T-cell (primary cell): ENCODE measurements around the gene IFT52. TPM values are rescaled to one million over a fixed set of nuclear protein-coding genes. Genes with fewer than 3 reads are reported as not detected.
A peak's percentile ranks its signal among the peaks of the same experiment; 100 is the strongest.
"Not testable (repeated sequence)": the region's sequence is repeated elsewhere in the genome, so short reads cannot be mapped to it uniquely, and the experiment has no call there.

Experiments
- ATAC-seq, 4 experiments: fragments of 200-7000 bp in 3 of 4; fragments of 150-1000 bp in 1 of 4; cut with Tn5 transposase; replicated peaks in 1 of 4; 1 replicate in 3 of 4; 2 replicates in 1 of 4; pipeline ENCODE4 v1.10.0; 2021; ENCODE audit warnings: moderate library complexity in 3 of 4, mild to moderate bottlenecking in 2 of 4, moderate number of reproducible peaks in 1 of 4
- CTCF ChIA-PET, 2 donors: fragments of 300-600 bp; sonication (Branson Sonifier 250); formaldehyde crosslinking; loops; one replicate each; lab custom pipeline; 2022; ENCODE audit warnings: antibody characterized with exemption in 2 of 2; lab: Charles Lee
- POLR2A ChIA-PET, 2 donors: fragments of 300-600 bp; sonication (Branson Sonifier 250); formaldehyde crosslinking; loops; one replicate each; lab custom pipeline; 2022; ENCODE audit warnings: antibody characterized with exemption in 2 of 2; lab: Charles Lee
- DNase-seq, 35 experiments: peaks; one replicate each; pipeline versions ENCODE4 v3.0.0 to v3.0.0-alpha.2; 2013 to 2023
- H3K27ac ChIP-seq: one replicate; pipeline ENCODE4 v1.5.1; 2013; ENCODE audit warnings: low read length
- H3K27me3 ChIP-seq, 2 experiments: replicated peaks in 1 of 2; 1 replicate in 1 of 2; 2 replicates in 1 of 2; pipeline versions ENCODE4 v1.6.1 to v1.7.0; 2013; ENCODE audit warnings: low read length in 1 of 2, mixed read lengths in 1 of 2; ENCODE audit not compliant: control insufficient read depth in 2 of 2, insufficient read depth in 2 of 2; ENCODE audit errors: extremely low read depth in 1 of 2
- H3K36me3 ChIP-seq, 2 donors: 1 replicate in 1 of 2; 2 replicates in 1 of 2; pipeline versions ENCODE4 v1.6.1 to v1.7.0; 2013; ENCODE audit warnings: low read length in 1 of 2; ENCODE audit not compliant: control insufficient read depth in 2 of 2, insufficient read depth in 1 of 2; ENCODE audit errors: extremely low read depth in 1 of 2
- H3K4me1 ChIP-seq, 2 experiments: 1 replicate in 1 of 2; 2 replicates in 1 of 2; pipeline versions ENCODE4 v1.6.1 to v1.7.0; 2013; ENCODE audit warnings: low read length in 2 of 2, mixed read lengths in 1 of 2; ENCODE audit not compliant: insufficient read depth in 2 of 2, control insufficient read depth in 1 of 2; ENCODE audit errors: extremely low read depth in 1 of 2
- H3K4me3 ChIP-seq, 2 donors: 1 replicate in 1 of 2; 2 replicates in 1 of 2; pipeline versions ENCODE4 v1.5.1 to v1.7.0; 2013; ENCODE audit warnings: mild to moderate bottlenecking in 2 of 2, low read length in 1 of 2, moderate library complexity in 1 of 2; ENCODE audit not compliant: control insufficient read depth in 1 of 2; ENCODE audit errors: extremely low read depth in 1 of 2
- H3K9me3 ChIP-seq: 2 replicates; pipeline ENCODE4 v1.7.0; 2013
- H3K27ac Mint-ChIP-seq, 2 donors: one replicate each; pipeline ENCODE4 v1.8.0; 2020 to 2021; ENCODE audit warnings: mild to moderate bottlenecking in 2 of 2, mixed read lengths in 2 of 2
- H3K27me3 Mint-ChIP-seq, 2 donors: one replicate each; pipeline ENCODE4 v1.8.0; 2021 to 2022; ENCODE audit warnings: mixed read lengths in 2 of 2
- H3K36me3 Mint-ChIP-seq: one replicate; pipeline ENCODE4 v1.8.0; 2021; ENCODE audit warnings: mixed read lengths
- H3K4me1 Mint-ChIP-seq, 3 donors: one replicate each; pipeline ENCODE4 v1.8.0; 2020 to 2022; ENCODE audit warnings: mixed read lengths in 3 of 3, mild to moderate bottlenecking in 1 of 3
- H3K4me3 Mint-ChIP-seq, 3 donors: one replicate each; pipeline ENCODE4 v1.8.0; 2020 to 2022; ENCODE audit warnings: mild to moderate bottlenecking in 3 of 3, mixed read lengths in 3 of 3, moderate library complexity in 3 of 3
- H3K9me3 Mint-ChIP-seq, 3 donors: one replicate each; pipeline ENCODE4 v1.8.0; 2020 to 2022; ENCODE audit warnings: mixed read lengths in 3 of 3
- WGBS: methylation state at CpG from one replicate; pipeline ENCODE4 v1.1.5; 2013; ENCODE audit warnings: missing lambda C conversion rate; ENCODE audit not compliant: insufficient coverage; 5-methylcytosine and 5-hydroxymethylcytosine counted together
- total RNA-seq, 35 experiments: library from RNA in 6 of 35; stranded (reverse) in 6 of 35; fragments of 120-200 nt in 1 of 35; gene quantifications; one replicate each; pipeline versions ENCODE4 v1.2.1 to v1.2.4 and lab custom pipeline; 2013 to 2026

The IFT52 gene
- total RNA-seq, 5 donors from 2014 or later (not counting 1 experiment from before 2014, with no cell fraction given), result 11.4 to 16.0 (median 13.9) TPM

DNA sequence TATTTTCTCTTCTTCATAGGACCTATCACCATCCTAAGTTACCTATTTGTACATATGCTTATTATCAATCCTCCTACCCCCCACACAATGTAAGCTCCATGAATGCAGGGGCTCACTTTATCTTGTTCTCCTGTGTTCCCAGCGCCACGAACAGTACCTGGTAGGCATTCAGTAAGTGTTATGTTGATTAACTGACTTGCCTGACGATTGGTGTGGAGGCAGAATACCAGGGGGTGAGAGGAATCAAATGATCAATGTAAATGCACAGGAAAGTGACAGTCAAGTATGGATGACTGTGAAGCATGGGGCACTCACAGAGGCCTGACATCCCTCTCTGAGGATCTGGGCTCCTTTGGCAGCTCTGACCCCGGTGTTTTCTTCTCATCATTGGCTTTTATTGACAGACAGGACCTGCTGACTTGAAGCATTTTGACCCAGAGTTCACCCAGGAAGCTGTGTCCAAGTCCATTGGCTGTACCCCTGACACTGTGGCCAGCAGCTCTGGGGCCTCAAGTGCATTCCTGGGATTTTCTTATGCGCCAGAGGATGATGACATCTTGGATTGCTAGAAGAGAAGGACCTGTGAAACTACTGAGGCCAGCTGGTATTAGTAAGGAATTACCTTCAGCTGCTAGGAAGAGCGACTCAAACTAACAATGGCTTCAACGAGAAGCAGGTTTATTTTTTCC, 6.1 kb upstream of the IFT52 start:
- Histone ChIP-seq H3K27ac (no peak overlapping the region), H3K36me3 (no peaks in the 10 kb centered on the region), H3K4me1 (peaks cover 0 to 1% of the 10 kb centered on the region in 2 experiments), H3K9me3 (no peaks in the 10 kb centered on the region), H3K27me3 (peaks cover 0 to 9% of the 10 kb centered on the region in 2 experiments), H3K4me3 (no peak overlapping the region)
- Mint-ChIP-seq H3K27me3 (peaks cover 7 to 8% of the 10 kb centered on the region in 2 donors), H3K36me3 (no peaks in the 10 kb centered on the region), H3K4me1 (peaks cover under 1 to 1% (median 1%) of the 10 kb centered on the region in 3 donors), H3K4me3 (no peak overlapping the region), H3K27ac (no peak overlapping the region), H3K9me3 (no peaks in the 10 kb centered on the region)
- CTCF ChIA-PET, result interaction anchor here in 1 of 2 donors (0.6 kb wide), 1 partner anchor 55 kb away, joined by 4 read pairs; no protein-coding TSS in a partner anchor
- ATAC-seq (no peak), DNase-seq (no peak)
- POLR2A ChIA-PET, result no interaction called here
- 73% methylated on average over 7 of the region's 7 CpGs for WGBS

DNA sequence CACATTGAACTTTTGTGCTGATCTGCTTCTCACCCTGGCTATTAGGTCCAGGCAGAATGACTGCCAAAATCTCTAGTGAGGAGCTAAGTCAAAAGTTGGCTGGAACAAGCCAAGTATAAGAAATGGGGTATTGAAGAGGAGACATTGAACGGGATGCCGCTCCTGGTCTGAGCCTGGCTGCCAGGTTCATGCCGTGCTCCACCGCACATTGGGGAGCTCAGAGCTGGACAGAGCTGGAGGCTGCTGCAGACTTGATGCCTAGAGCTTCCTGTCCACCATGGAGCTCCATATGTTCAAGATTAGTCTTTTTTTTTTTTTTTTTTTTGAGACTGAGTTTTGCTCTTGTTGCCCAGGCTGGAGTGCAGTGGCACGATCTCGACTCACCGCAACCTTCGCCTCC, 4.1 kb upstream of the IFT52 start:
- DNase-seq, result no peak
- H3K9me3 ChIP-seq, result no peaks in the 10 kb centered on the region
- H3K27ac Mint-ChIP-seq, result no peak overlapping the region
- ChIA-PET POLR2A (interaction anchor here (0.6 to 0.8 kb wide), 2 partner anchors 138 to 759 kb away, joined by 3 to 7 read pairs; no protein-coding TSS in a partner anchor), CTCF (interaction anchor here (0.6 kb wide), 2 partner anchors 12 to 50 kb away, joined by 3 read pairs; no protein-coding TSS in a partner anchor)
- H3K36me3 ChIP-seq, result no peaks in the 10 kb centered on the region
- ATAC-seq, result no peak
- H3K27me3 Mint-ChIP-seq, result peaks cover 7 to 8% of the 10 kb centered on the region in 2 donors
- no peak overlapping the region for H3K27ac ChIP-seq
- peaks cover 14 to 22% (median 16%) of the 10 kb centered on the region in 3 donors for H3K4me1 Mint-ChIP-seq
- no peak overlapping the region for H3K4me3 ChIP-seq
- peaks cover 0 to 9% of the 10 kb centered on the region in 2 experiments for H3K27me3 ChIP-seq
- H3K9me3 Mint-ChIP-seq, result no peaks in the 10 kb centered on the region
- 75% methylated on average over 4 of the region's 8 CpGs for WGBS
- no peaks in the 10 kb centered on the region for H3K36me3 Mint-ChIP-seq
- H3K4me3 Mint-ChIP-seq, result no peak overlapping the region
- H3K4me1 ChIP-seq, result peaks cover 5 to 15% of the 10 kb centered on the region in 2 experiments

DNA sequence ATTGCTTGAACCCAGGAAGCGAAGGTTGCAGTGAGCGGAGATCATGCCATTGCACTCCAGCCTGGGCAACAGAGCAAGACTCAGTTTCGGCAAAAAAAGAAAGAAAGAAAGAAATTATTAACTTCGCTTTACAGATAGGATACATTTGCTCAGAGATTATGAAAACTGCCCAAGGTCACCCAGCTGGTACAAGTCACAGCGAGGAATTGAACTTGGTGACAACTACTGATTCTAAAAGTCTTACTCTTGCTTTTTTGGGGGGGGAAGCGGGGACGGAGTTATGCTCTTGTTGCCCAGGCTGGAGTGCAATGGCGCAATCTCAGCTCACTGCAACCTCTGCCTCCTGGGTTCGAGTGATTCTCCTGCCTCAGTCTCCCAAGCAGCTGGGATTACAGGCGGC, 2.2 kb upstream of the IFT52 start:
- H3K9me3 Mint-ChIP-seq, H3K27me3 Mint-ChIP-seq, H3K9me3 ChIP-seq, ATAC-seq, H3K27ac ChIP-seq, H3K36me3 Mint-ChIP-seq, H3K36me3 ChIP-seq, H3K4me3 Mint-ChIP-seq, CTCF ChIA-PET, H3K4me3 ChIP-seq, DNase-seq, H3K27ac Mint-ChIP-seq, H3K27me3 ChIP-seq: not testable (repeated sequence)
- WGBS, result 92% methylated on average over 6 of the region's 10 CpGs
- POLR2A ChIA-PET, result interaction anchor here in 1 of 2 donors (0.6 kb wide), 1 partner anchor 70 kb away, joined by 7 read pairs; no protein-coding TSS in a partner anchor
- H3K4me1 Mint-ChIP-seq, result peaks cover 16 to 30% (median 18%) of the 10 kb centered on the region in 3 donors
- peaks cover 5 to 16% of the 10 kb centered on the region in 2 experiments for H3K4me1 ChIP-seq

GRCh38 chr20:43590036-43590391, 723 bp upstream of the IFT52 start:
- Mint-ChIP-seq H3K4me3 (peak overlapping the region; percentile 87 to 94 (median 92)), H3K27ac (peak overlapping the region; percentile 96 to 97), H3K27me3 (peaks cover 7 to 8% of the 10 kb centered on the region in 2 donors), H3K4me1 (peaks cover 16 to 30% (median 18%) of the 10 kb centered on the region in 3 donors), H3K9me3 (no peaks in the 10 kb centered on the region), H3K36me3 (peaks cover 5% of the 10 kb centered on the region)
- H3K9me3 ChIP-seq, result no peaks in the 10 kb centered on the region
- H3K4me1 ChIP-seq, result peaks cover 5 to 16% of the 10 kb centered on the region in 2 experiments
- H3K27me3 ChIP-seq, result peaks cover 0 to 5% of the 10 kb centered on the region in 2 experiments
- peak overlapping the region; percentile 85 for H3K27ac ChIP-seq
- WGBS, result 4% methylated on average over 3 of the region's 9 CpGs
- H3K4me3 ChIP-seq, result peak overlapping the region; percentile 81 to 82
- CTCF ChIA-PET, result interaction anchor here in 1 of 2 donors (1.2 kb wide), 1 partner anchor 141 kb away, joined by 3 read pairs; no protein-coding TSS in a partner anchor
- POLR2A ChIA-PET, result no interaction called here
- no peaks in the 10 kb centered on the region for H3K36me3 ChIP-seq
- DNase-seq, result peak in 3 of 35 experiments; percentile 3 to 12 (median 4)
- ATAC-seq, result no peak

- POLR2A ChIA-PET, result interaction anchor here in 1 of 2 donors (0.6 kb wide), 1 partner anchor 80 kb away, joined by 3 read pairs; no protein-coding TSS in a partner anchor
- H3K36me3 ChIP-seq, result peaks cover 0 to 31% of the 10 kb centered on the region in 2 donors
- not testable (repeated sequence) for H3K9me3 ChIP-seq
Observed at GRCh38 chr20:43601960-43602359, 11.2 kb downstream of the IFT52 start.

DNA sequence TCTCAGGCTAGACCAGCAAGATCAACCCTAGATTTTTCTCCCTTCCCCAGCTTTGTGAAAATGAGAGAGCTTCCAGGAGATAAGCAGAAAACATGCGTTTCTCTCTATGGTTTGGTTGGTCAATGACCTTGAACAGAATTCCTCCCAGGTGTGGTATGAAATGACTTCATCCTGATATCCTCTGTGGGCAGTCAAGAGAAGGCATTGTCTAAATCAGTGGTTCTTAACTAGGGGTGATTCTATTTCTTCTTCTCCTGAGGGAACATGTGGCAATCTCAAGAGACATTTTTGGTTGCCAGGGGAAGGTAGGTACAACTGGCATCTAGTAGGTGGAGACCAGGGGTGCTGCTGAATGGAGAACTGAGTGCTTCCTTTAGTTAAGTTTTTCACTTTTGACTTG, 12.4 kb downstream of the IFT52 start:
- H3K9me3 Mint-ChIP-seq, result no peaks in the 10 kb centered on the region
- Histone ChIP-seq H3K27ac (no peak overlapping the region), H3K36me3 (peaks cover 0 to 26% of the 10 kb centered on the region in 2 donors), H3K4me1 (no peaks in the 10 kb centered on the region), H3K9me3 (no peaks in the 10 kb centered on the region), H3K4me3 (no peak overlapping the region), H3K27me3 (no peaks in the 10 kb centered on the region)
- no peaks in the 10 kb centered on the region for H3K27me3 Mint-ChIP-seq
- WGBS, result 100% methylated on average over 1 of the region's 1 CpG
- CTCF ChIA-PET, result no interaction called here
- POLR2A ChIA-PET, result no interaction called here
- H3K36me3 Mint-ChIP-seq, result peaks cover 32% of the 10 kb centered on the region
- no peaks in the 10 kb centered on the region for H3K4me1 Mint-ChIP-seq
- DNase-seq (no peak), ATAC-seq (no peak)
- no peak overlapping the region for H3K4me3 Mint-ChIP-seq
- H3K27ac Mint-ChIP-seq, result no peak overlapping the region

More at GRCh38 chr20:43601960-43602359, 11.2 kb downstream of the IFT52 start:
- no CpG with 5 or more reads among the region's 8 CpGs for WGBS
- H3K4me1 Mint-ChIP-seq, H3K27me3 ChIP-seq, H3K4me1 ChIP-seq, H3K27me3 Mint-ChIP-seq, H3K4me3 ChIP-seq, CTCF ChIA-PET, H3K4me3 Mint-ChIP-seq, DNase-seq, H3K9me3 Mint-ChIP-seq, H3K27ac ChIP-seq, H3K27ac Mint-ChIP-seq, ATAC-seq: not testable (repeated sequence)
- H3K36me3 Mint-ChIP-seq, result peaks cover 38% of the 10 kb centered on the region
